HG02623 (cell line): ENCODE data around the gene MTPN.

ENCODE experiments used
- ATAC-seq: cut with Tn5 transposase; IDR thresholded peaks from one replicate; pipeline ENCODE4 v1.9.1; 2021; ENCODE audit warnings: moderate library complexity; ENCODE audit not compliant: unreplicated experiment

MTPN gene

GRCh38 chr7:135977007-135977741 lies at the start of gene MTPN:
Gene MTPN (minus strand): TSS chr7:135977359. CDS start chr7:135977100, 259 bp downstream.
- ATAC-seq = peak; percentile 48

GRCh38 chr7:136026209-136026608 lies 49.0 kb upstream of the MTPN start:
- no peak for ATAC-seq

- ATAC-seq = no peak
Observed at GRCh38 chr7:136023134-136023869, 46.1 kb upstream of the MTPN start.

- no peak for ATAC-seq
Observed at GRCh38 chr7:136020556-136020955, 43.4 kb upstream of the MTPN start.

- no peak for ATAC-seq
Observed at GRCh38 chr7:136018104-136018503, 40.9 kb upstream of the MTPN start.

- ATAC-seq = peak; percentile 48
Observed at GRCh38 chr7:136016649-136017395, 39.7 kb upstream of the MTPN start.

GRCh38 chr7:136015638-136016037 lies 38.5 kb upstream of the MTPN start:
- ATAC-seq = no peak

- ATAC-seq = no peak
Observed at GRCh38 chr7:136014659-136015058, 37.5 kb upstream of the MTPN start.

GRCh38 chr7:136012238-136012637 lies 35.1 kb upstream of the MTPN start:
- ATAC-seq = no peak

GRCh38 chr7:136009488-136010079 lies 32.4 kb upstream of the MTPN start:
- no peak for ATAC-seq

- no peak for ATAC-seq
Observed at GRCh38 chr7:136006208-136006607, 29.0 kb upstream of the MTPN start.

GRCh38 chr7:136004083-136004482 lies 26.9 kb upstream of the MTPN start:
- ATAC-seq = no peak

GRCh38 chr7:136002802-136003201 lies 25.6 kb upstream of the MTPN start:
- ATAC-seq = no peak

- no peak for ATAC-seq
Observed at GRCh38 chr7:136000288-136000913, 23.2 kb upstream of the MTPN start.

- ATAC-seq = no peak
Observed at GRCh38 chr7:135998081-135998480, 20.9 kb upstream of the MTPN start.

- ATAC-seq = no peak
Observed at GRCh38 chr7:135995748-135996147, 18.6 kb upstream of the MTPN start.

GRCh38 chr7:135994466-135995205 lies 17.5 kb upstream of the MTPN start:
- no peak for ATAC-seq

- peak; percentile 83 for ATAC-seq
Observed at GRCh38 chr7:135993950-135994349, 16.8 kb upstream of the MTPN start.

GRCh38 chr7:135991906-135992305 lies 14.7 kb upstream of the MTPN start:
- ATAC-seq = no peak

- ATAC-seq = no peak
Observed at GRCh38 chr7:135991322-135991721, 14.2 kb upstream of the MTPN start.
